Osteoblast (primary cell): ENCODE measurements around the gene PALB2. TPM values are rescaled to one million over a fixed set of nuclear protein-coding genes. Genes with fewer than 3 reads are reported as not detected.

Experiments
- DNase-seq: peaks from one replicate; pipeline ENCODE4 v3.0.0; 2011; ENCODE audit warnings: low spot score, mixed read lengths; ENCODE audit not compliant: insufficient read length; ENCODE audit errors: missing footprints
- H2AFZ ChIP-seq: 2 replicates; pipeline ENCODE4 v1.6.0; 2011; ENCODE audit warnings: mild to moderate bottlenecking, low read length
- H3K27ac ChIP-seq: 2 replicates; pipeline ENCODE4 v1.5.1; 2011; ENCODE audit warnings: mild to moderate bottlenecking, low read depth, low read length, moderate library complexity
- H3K27me3 ChIP-seq: 2 replicates; pipeline ENCODE4 v1.6.0; 2012; ENCODE audit warnings: mild to moderate bottlenecking, control low read depth, inconsistent platforms, low read length, moderate library complexity; ENCODE audit not compliant: insufficient read depth
- H3K36me3 ChIP-seq: 2 replicates; pipeline ENCODE4 v1.5.1; 2011; ENCODE audit warnings: mild to moderate bottlenecking, low read length, control low read depth, moderate library complexity; ENCODE audit not compliant: insufficient read depth
- H3K4me1 ChIP-seq: 2 replicates; pipeline ENCODE4 v1.5.1; 2011; ENCODE audit warnings: mild to moderate bottlenecking, low read length, control low read depth, moderate library complexity; ENCODE audit not compliant: insufficient read depth
- H3K4me2 ChIP-seq: 2 replicates; pipeline ENCODE4 v1.6.0; 2011; ENCODE audit warnings: mild to moderate bottlenecking, low read length; ENCODE audit not compliant: insufficient read depth
- H3K4me3 ChIP-seq: fragments of 200-600 bp; sonication (generic); 3 replicates; pipeline ENCODE4 v1.5.1; 2012; ENCODE audit warnings: mild to moderate bottlenecking, low read length, inconsistent platforms; ENCODE audit not compliant: insufficient read depth
- H3K79me2 ChIP-seq: 2 replicates; pipeline ENCODE4 v1.6.0; 2012; ENCODE audit warnings: mild to moderate bottlenecking, low read length, control low read depth, inconsistent platforms; ENCODE audit not compliant: insufficient read depth
- H3K9me3 ChIP-seq: 2 replicates; pipeline ENCODE4 v1.5.1; 2011; ENCODE audit warnings: low read depth, low read length, control low read depth
- H4K20me1 ChIP-seq: 2 replicates; pipeline ENCODE4 v1.6.0; 2012; ENCODE audit warnings: mild to moderate bottlenecking, low read length, control low read depth; ENCODE audit not compliant: insufficient read depth
- CTCF ChIP-seq: IDR thresholded peaks from 2 replicates; pipeline ENCODE4 v1.5.1; 2011; ENCODE audit warnings: mild to moderate bottlenecking, low read depth, low read length, moderate library complexity; ENCODE audit errors: extremely low read depth
- total RNA-seq: library from RNA; depleted of rRNA; stranded (reverse); fragments of >200 nt; gene quantifications from 2 replicates; pipeline ENCODE4 v1.2.3, GENCODE V29; 2012

PALB2 gene
- 14.8 and 15.9 TPM in 2 replicates for total RNA-seq

GRCh38 chr16:23640931-23641765, at the start of gene PALB2, which contains the start of gene DCTN5:
TSS of gene PALB2 (minus strand) at chr16:23641310. CDS start at chr16:23641157, 153 bp downstream.
TSS of gene DCTN5 (plus strand) at chr16:23641466. CDS start at chr16:23641543, 77 bp downstream.
- no peaks in the 10 kb centered on the region for H3K9me3 ChIP-seq
- no peaks in the 10 kb centered on the region for H3K27me3 ChIP-seq
- H3K27ac ChIP-seq = peak within 1 kb of the TSS; percentile 87
- H3K4me1 ChIP-seq = peaks cover 15% of the 10 kb centered on the region
- TF ChIP-seq CTCF = no peak
- H3K4me3 ChIP-seq = peak within 1 kb of the TSS; percentile 100
- peaks cover 4% of the 10 kb centered on the region for H4K20me1 ChIP-seq
- peak; percentile 97 for DNase-seq
- H3K79me2 ChIP-seq = peaks cover 61% of the 10 kb centered on the region
- H2AFZ ChIP-seq = peak within 1 kb of the TSS; percentile 99
- peaks cover 44% of the 10 kb centered on the region for H3K36me3 ChIP-seq
- H3K4me2 ChIP-seq = peak within 1 kb of the TSS; percentile 88

- no peaks in the 10 kb centered on the region for H3K9me3 ChIP-seq
- no peaks in the 10 kb centered on the region for H4K20me1 ChIP-seq
- no peak for DNase-seq
- no peak overlapping the region for H3K4me2 ChIP-seq
- H3K27me3 ChIP-seq = no peaks in the 10 kb centered on the region
- peaks cover 58% of the 10 kb centered on the region for H3K36me3 ChIP-seq
- no peak overlapping the region for H2AFZ ChIP-seq
- H3K79me2 ChIP-seq = peaks cover 3% of the 10 kb centered on the region
- H3K4me1 ChIP-seq = peaks cover 6% of the 10 kb centered on the region
- H3K27ac ChIP-seq = no peak overlapping the region
- H3K4me3 ChIP-seq = no peak overlapping the region
- TF ChIP-seq CTCF = no peak
These were observed 48.5 kb upstream of the PALB2 start for GRCh38 chr16:23689442-23690187.

- H3K9me3 ChIP-seq = no peaks in the 10 kb centered on the region
- H4K20me1 ChIP-seq = no peaks in the 10 kb centered on the region
- peaks cover 75% of the 10 kb centered on the region for H3K36me3 ChIP-seq
- no peak overlapping the region for H3K27ac ChIP-seq
- H3K4me1 ChIP-seq = no peaks in the 10 kb centered on the region
- peaks cover 17% of the 10 kb centered on the region for H3K79me2 ChIP-seq
- H2AFZ ChIP-seq = no peak overlapping the region
- DNase-seq = peak; percentile 34
- no peak overlapping the region for H3K4me3 ChIP-seq
- no peak overlapping the region for H3K4me2 ChIP-seq
- no peak for TF ChIP-seq CTCF
- H3K27me3 ChIP-seq = no peaks in the 10 kb centered on the region
These were observed 46.1 kb upstream of the PALB2 start for GRCh38 chr16:23687034-23687808.
